ENCODE results near the gene CD300A.

DNA sequence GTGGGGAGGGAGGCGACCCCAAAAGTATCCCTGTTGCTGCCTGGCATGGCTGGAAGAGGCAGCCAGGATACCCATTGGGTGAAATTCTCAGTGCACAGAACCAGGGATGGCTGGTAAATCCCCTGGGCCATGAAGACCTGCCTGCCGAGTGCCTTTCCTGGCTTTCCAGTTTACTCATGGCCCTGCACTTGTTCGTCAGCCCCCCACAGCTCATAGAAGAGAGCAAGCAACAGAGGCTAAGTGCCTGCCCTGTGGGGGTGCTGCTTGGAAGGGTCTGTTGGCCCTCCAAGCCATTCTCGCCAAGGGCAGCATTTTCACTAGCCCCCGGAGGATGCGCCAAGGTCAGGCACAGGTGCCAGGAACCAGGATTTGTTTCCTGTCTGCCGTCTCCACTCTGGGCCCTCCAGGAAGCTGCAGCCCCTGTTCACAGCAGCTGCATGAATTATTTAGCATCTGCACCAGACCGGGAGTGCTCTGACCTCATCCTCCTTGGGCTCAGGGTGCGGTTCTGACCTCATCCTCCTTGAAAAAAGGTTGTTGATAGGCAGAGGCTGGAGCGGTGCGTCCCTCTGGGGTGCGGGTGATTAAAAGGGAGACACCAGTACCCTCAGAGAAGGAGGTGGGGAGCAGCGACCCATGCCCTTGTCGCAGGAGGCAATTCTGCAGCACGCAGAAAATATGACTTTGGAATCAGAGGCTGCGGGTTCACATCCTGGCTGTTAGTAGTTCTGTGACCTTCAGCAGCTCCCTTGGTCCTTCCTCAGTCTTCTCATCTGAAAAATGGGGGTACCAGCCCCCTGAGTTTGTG, 14.2 kb upstream of the CD300A start:
- TF ChIP-seq POLR2A (IDR thresholded peaks at IDR 0.05): no peak
- TF ChIP-seq, protein P1, sequence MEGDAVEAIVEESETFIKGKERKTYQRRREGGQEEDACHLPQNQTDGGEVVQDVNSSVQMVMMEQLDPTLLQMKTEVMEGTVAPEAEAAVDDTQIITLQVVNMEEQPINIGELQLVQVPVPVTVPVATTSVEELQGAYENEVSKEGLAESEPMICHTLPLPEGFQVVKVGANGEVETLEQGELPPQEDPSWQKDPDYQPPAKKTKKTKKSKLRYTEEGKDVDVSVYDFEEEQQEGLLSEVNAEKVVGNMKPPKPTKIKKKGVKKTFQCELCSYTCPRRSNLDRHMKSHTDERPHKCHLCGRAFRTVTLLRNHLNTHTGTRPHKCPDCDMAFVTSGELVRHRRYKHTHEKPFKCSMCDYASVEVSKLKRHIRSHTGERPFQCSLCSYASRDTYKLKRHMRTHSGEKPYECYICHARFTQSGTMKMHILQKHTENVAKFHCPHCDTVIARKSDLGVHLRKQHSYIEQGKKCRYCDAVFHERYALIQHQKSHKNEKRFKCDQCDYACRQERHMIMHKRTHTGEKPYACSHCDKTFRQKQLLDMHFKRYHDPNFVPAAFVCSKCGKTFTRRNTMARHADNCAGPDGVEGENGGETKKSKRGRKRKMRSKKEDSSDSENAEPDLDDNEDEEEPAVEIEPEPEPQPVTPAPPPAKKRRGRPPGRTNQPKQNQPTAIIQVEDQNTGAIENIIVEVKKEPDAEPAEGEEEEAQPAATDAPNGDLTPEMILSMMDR (IDR thresholded peaks at IDR 0.05): no peak

Measured in body of pancreas (tissue), 4 donors.